HCT116 (cell line): Measurements from ENCODE around the gene COMMD6. TPM values are rescaled to one million over a fixed set of nuclear protein-coding genes. Genes with fewer than 3 reads are reported as not detected.

Source experiments
- ATAC-seq: fragments of 200-7000 bp; cut with Tn5 transposase; 2 replicates; pipeline ENCODE4 v1.9.1; 2020; ENCODE audit warnings: mild to moderate bottlenecking, moderate library complexity
- BruUV-seq: library from RNA; stranded (reverse); fragments of 400-500 nt; replicated peaks from 2 replicates; lab custom pipeline; 2021; lab: Mats Ljungman, UMichigan
- CTCF ChIA-PET: fragments of 300-600 bp; sonication (Branson Sonifier 250); formaldehyde crosslinking; loops from one replicate; lab custom pipeline; 2021; ENCODE audit warnings: antibody characterized with exemption; lab: Charles Lee
- POLR2A ChIA-PET: fragments of 300-600, 350-600 bp; sonication (Branson Sonifier 250); formaldehyde crosslinking; loops from one replicate; lab custom pipeline; 2021; ENCODE audit warnings: antibody characterized with exemption; lab: Charles Lee
- RAD21 ChIA-PET, 2 experiments: fragments of 300-600 bp; sonication (Branson Sonifier 250); formaldehyde crosslinking; loops; one replicate each; lab custom pipeline; 2023; ENCODE audit warnings: low total read pairs in 2 of 2; ENCODE audit not compliant: uncharacterized antibody in 2 of 2, unreplicated experiment in 2 of 2, low non-redundant PET in 1 of 2; lab: Charles Lee
- DNase-seq: peaks from one replicate; pipeline ENCODE4 v3.0.0-alpha.2; 2010; ENCODE audit warnings: low read depth, low spot score
- H2AFZ ChIP-seq: fragments of 200-600 bp; shearing (Covaris generic), sonication (generic); 2 replicates; pipeline ENCODE4 v1.6.1; 2017; ENCODE audit warnings: low read depth, mixed run types, mixed read lengths, antibody characterized with exemption, low read length; ENCODE audit not compliant: poor library complexity, severe bottlenecking
- H3K27ac ChIP-seq: 2 replicates; pipeline ENCODE4 v1.5.1; 2012; ENCODE audit warnings: low read depth, low read length
- H3K27me3 ChIP-seq: fragments of 200-600 bp; sonication (generic); 2 replicates; pipeline ENCODE4 v1.6.1; 2016; ENCODE audit warnings: mixed run types, low read length, mixed read lengths; ENCODE audit not compliant: insufficient read depth
- H3K36me3 ChIP-seq, 2 experiments: fragments of 200-500 bp in 1 of 2; fragments of 200-600 bp in 1 of 2; sonication (Bioruptor generic) in 1 of 2; sonication (generic) in 1 of 2; 2 replicates each; pipeline versions ENCODE4 v1.5.1 to v1.6.1; 2014 to 2016; ENCODE audit warnings: low read length in 2 of 2, inconsistent platforms in 1 of 2, mixed read lengths in 1 of 2, mixed run types in 1 of 2; ENCODE audit not compliant: insufficient read depth in 2 of 2, control insufficient read depth in 1 of 2
- H3K4me1 ChIP-seq, 2 experiments: fragments of 200-600 bp in 1 of 2; sonication (generic) in 1 of 2; 2 replicates each; pipeline versions ENCODE4 v1.5.1 to v1.6.1; 2012 to 2017; ENCODE audit warnings: low read length in 2 of 2, inconsistent platforms in 1 of 2, mild to moderate bottlenecking in 1 of 2, mixed read lengths in 1 of 2, mixed run types in 1 of 2, moderate library complexity in 1 of 2; ENCODE audit not compliant: insufficient read depth in 2 of 2, control insufficient read depth in 1 of 2
- H3K4me2 ChIP-seq: fragments of 200-600 bp; sonication (generic); 2 replicates; pipeline ENCODE4 v1.6.1; 2017; ENCODE audit warnings: mixed run types, low read length, mixed read lengths
- H3K4me3 ChIP-seq, 2 experiments: fragments of 200-600 bp in 1 of 2; sonication (generic) in 1 of 2; replicated peaks in 1 of 2; 2 replicates each; pipeline ENCODE4 v1.5.1; 2011 to 2016; ENCODE audit warnings: low read length in 2 of 2, control low read depth in 1 of 2, low read depth in 1 of 2, mild to moderate bottlenecking in 1 of 2, mixed read lengths in 1 of 2, mixed run types in 1 of 2
- H3K79me2 ChIP-seq: fragments of 200-600 bp; sonication (generic); 2 replicates; pipeline ENCODE4 v1.6.1; 2017; ENCODE audit warnings: mild to moderate bottlenecking, mixed run types, low read length, moderate library complexity, mixed read lengths; ENCODE audit not compliant: insufficient read depth
- H3K9ac ChIP-seq: fragments of 200-600 bp; sonication (generic); 2 replicates; pipeline ENCODE4 v1.6.1; 2016; ENCODE audit warnings: low read length, mixed read lengths
- H3K9me2 ChIP-seq: fragments of 200-600 bp; sonication (generic), shearing (Covaris generic); 2 replicates; pipeline ENCODE4 v1.6.1; 2017; ENCODE audit warnings: mixed run types, mild to moderate bottlenecking, moderate library complexity; ENCODE audit not compliant: insufficient read depth
- H3K9me3 ChIP-seq, 2 experiments: fragments of 200-500 bp in 1 of 2; fragments of 200-600 bp in 1 of 2; sonication (Bioruptor generic) in 1 of 2; sonication (generic) in 1 of 2; 2 replicates each; pipeline ENCODE4 v1.6.1; 2014 to 2017; ENCODE audit warnings: low read length in 2 of 2, mixed read lengths in 2 of 2, inconsistent platforms in 1 of 2, low read depth in 1 of 2, mild to moderate bottlenecking in 1 of 2, mixed run types in 1 of 2, moderate library complexity in 1 of 2; ENCODE audit not compliant: control insufficient read depth in 1 of 2, insufficient read depth in 1 of 2
- H4K20me1 ChIP-seq: fragments of 200-600 bp; sonication (generic), shearing (Covaris generic); 2 replicates; pipeline ENCODE4 v1.6.1; 2017; ENCODE audit warnings: mixed run types, mild to moderate bottlenecking, moderate library complexity; ENCODE audit not compliant: insufficient read depth
- CEBPB ChIP-seq: IDR thresholded peaks from 2 replicates; pipeline ENCODE4 v1.6.1; 2012; ENCODE audit warnings: low read depth
- FOSL1 ChIP-seq: IDR thresholded peaks from 2 replicates; pipeline ENCODE4 v1.6.1; 2012; ENCODE audit warnings: low read depth
- MAX ChIP-seq: IDR thresholded peaks from 2 replicates; pipeline ENCODE4 v1.6.1; 2012
- POLR2AphosphoS5 ChIP-seq: IDR thresholded peaks from 2 replicates; pipeline ENCODE4 v1.6.1; 2011; ENCODE audit warnings: mild to moderate bottlenecking, low read depth, low read length, moderate library complexity
- SIN3A ChIP-seq: IDR thresholded peaks from 2 replicates; pipeline ENCODE4 v1.6.1; 2012; ENCODE audit warnings: low read depth
- SP1 ChIP-seq: IDR thresholded peaks from 2 replicates; pipeline ENCODE4 v1.6.1; 2012; ENCODE audit warnings: low read depth
- SRF ChIP-seq: IDR thresholded peaks from 2 replicates; pipeline ENCODE4 v1.6.1; 2012; ENCODE audit warnings: low read depth
- TCF7L2 ChIP-seq: IDR thresholded peaks from 2 replicates; pipeline ENCODE4 v1.7.0; 2011; ENCODE audit warnings: borderline replicate concordance, inconsistent platforms; ENCODE audit not compliant: insufficient read depth, insufficient read length; ENCODE audit errors: extremely low read depth
- YY1 ChIP-seq: IDR thresholded peaks from 2 replicates; pipeline ENCODE4 v1.6.1; 2011; ENCODE audit warnings: low read length, low read depth, moderate library complexity, mild to moderate bottlenecking; ENCODE audit not compliant: insufficient replicate concordance; ENCODE audit errors: extremely low read depth
- ZFX ChIP-seq: fragments of 450-650 bp; IDR thresholded peaks from 2 replicates; pipeline ENCODE4 v1.6.1; 2017
- ZNF274 ChIP-seq: fragments of 200-500 bp; sonication (Bioruptor generic); IDR thresholded peaks from 2 replicates; pipeline ENCODE4 v1.6.1; 2014; ENCODE audit warnings: mild to moderate bottlenecking, low read depth, low read length, inconsistent platforms
- intact Hi-C: fragments of 100-400 bp; cut with micrococcal nuclease; formaldehyde crosslinking; loops from 2 replicates; pipeline ENCODE4 v1.10.0; 2022
- total RNA-seq: library from RNA; stranded (reverse); gene quantifications from one replicate; pipeline ENCODE4 v1.2.1, GENCODE V29; 2021; ENCODE audit not compliant: unreplicated experiment
- TF ChIP-seq, protein P1 (sequence below): IDR thresholded peaks from 2 replicates; pipeline ENCODE4 v1.6.1; 2011; ENCODE audit warnings: mild to moderate bottlenecking, low read length, moderate library complexity; ENCODE audit not compliant: insufficient replicate concordance; ENCODE audit errors: extremely low read depth
- TF ChIP-seq, protein P2 (sequence below): IDR thresholded peaks from 2 replicates; pipeline ENCODE4 v1.6.1; 2012; ENCODE audit warnings: low read depth
- TF ChIP-seq, protein P3 (sequence below), 3 experiments: fragments of 200-600 bp in 1 of 3; sonication (generic) in 1 of 3; IDR thresholded peaks in 2 of 3; conservative IDR thresholded peaks in 1 of 3; 2 replicates each; pipeline ENCODE4 v1.5.1; 2012 to 2017; ENCODE audit warnings: low read depth in 2 of 3, low read length in 2 of 3, antibody characterized with exemption in 1 of 3, borderline replicate concordance in 1 of 3, control low read depth in 1 of 3, mild to moderate bottlenecking in 1 of 3, mixed read lengths in 1 of 3, mixed run types in 1 of 3, moderate library complexity in 1 of 3; ENCODE audit not compliant: insufficient read depth in 1 of 3

Gene COMMD6
- total RNA-seq, 1 experiment from 2014 or later = 108 TPM

GRCh38 chr13:75541961-75542360 is 4.3 kb upstream of the COMMD6 start:
- no peak for ATAC-seq
- CTCF ChIA-PET = no interaction called here

More at GRCh38 chr13:75541961-75542360, 4.3 kb upstream of the COMMD6 start:
- no peaks in the 10 kb centered on the region for H3K27me3 ChIP-seq
- no peak for DNase-seq
- H3K4me3 ChIP-seq = no peak overlapping the region
- no peaks in the 10 kb centered on the region for H3K36me3 ChIP-seq
- H3K4me2 ChIP-seq = no peak overlapping the region
- TF ChIP-seq, protein P1, sequence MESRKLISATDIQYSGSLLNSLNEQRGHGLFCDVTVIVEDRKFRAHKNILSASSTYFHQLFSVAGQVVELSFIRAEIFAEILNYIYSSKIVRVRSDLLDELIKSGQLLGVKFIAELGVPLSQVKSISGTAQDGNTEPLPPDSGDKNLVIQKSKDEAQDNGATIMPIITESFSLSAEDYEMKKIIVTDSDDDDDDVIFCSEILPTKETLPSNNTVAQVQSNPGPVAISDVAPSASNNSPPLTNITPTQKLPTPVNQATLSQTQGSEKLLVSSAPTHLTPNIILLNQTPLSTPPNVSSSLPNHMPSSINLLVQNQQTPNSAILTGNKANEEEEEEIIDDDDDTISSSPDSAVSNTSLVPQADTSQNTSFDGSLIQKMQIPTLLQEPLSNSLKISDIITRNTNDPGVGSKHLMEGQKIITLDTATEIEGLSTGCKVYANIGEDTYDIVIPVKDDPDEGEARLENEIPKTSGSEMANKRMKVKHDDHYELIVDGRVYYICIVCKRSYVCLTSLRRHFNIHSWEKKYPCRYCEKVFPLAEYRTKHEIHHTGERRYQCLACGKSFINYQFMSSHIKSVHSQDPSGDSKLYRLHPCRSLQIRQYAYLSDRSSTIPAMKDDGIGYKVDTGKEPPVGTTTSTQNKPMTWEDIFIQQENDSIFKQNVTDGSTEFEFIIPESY = no peak
- TF ChIP-seq, protein P2, sequence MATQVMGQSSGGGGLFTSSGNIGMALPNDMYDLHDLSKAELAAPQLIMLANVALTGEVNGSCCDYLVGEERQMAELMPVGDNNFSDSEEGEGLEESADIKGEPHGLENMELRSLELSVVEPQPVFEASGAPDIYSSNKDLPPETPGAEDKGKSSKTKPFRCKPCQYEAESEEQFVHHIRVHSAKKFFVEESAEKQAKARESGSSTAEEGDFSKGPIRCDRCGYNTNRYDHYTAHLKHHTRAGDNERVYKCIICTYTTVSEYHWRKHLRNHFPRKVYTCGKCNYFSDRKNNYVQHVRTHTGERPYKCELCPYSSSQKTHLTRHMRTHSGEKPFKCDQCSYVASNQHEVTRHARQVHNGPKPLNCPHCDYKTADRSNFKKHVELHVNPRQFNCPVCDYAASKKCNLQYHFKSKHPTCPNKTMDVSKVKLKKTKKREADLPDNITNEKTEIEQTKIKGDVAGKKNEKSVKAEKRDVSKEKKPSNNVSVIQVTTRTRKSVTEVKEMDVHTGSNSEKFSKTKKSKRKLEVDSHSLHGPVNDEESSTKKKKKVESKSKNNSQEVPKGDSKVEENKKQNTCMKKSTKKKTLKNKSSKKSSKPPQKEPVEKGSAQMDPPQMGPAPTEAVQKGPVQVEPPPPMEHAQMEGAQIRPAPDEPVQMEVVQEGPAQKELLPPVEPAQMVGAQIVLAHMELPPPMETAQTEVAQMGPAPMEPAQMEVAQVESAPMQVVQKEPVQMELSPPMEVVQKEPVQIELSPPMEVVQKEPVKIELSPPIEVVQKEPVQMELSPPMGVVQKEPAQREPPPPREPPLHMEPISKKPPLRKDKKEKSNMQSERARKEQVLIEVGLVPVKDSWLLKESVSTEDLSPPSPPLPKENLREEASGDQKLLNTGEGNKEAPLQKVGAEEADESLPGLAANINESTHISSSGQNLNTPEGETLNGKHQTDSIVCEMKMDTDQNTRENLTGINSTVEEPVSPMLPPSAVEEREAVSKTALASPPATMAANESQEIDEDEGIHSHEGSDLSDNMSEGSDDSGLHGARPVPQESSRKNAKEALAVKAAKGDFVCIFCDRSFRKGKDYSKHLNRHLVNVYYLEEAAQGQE = no peak
- TF ChIP-seq, protein P3, sequence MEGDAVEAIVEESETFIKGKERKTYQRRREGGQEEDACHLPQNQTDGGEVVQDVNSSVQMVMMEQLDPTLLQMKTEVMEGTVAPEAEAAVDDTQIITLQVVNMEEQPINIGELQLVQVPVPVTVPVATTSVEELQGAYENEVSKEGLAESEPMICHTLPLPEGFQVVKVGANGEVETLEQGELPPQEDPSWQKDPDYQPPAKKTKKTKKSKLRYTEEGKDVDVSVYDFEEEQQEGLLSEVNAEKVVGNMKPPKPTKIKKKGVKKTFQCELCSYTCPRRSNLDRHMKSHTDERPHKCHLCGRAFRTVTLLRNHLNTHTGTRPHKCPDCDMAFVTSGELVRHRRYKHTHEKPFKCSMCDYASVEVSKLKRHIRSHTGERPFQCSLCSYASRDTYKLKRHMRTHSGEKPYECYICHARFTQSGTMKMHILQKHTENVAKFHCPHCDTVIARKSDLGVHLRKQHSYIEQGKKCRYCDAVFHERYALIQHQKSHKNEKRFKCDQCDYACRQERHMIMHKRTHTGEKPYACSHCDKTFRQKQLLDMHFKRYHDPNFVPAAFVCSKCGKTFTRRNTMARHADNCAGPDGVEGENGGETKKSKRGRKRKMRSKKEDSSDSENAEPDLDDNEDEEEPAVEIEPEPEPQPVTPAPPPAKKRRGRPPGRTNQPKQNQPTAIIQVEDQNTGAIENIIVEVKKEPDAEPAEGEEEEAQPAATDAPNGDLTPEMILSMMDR (IDR thresholded peaks at IDR 0.05 in 2 of 3, conservative IDR thresholded peaks at IDR 0.05 in 1 of 3; ENCODE audit: borderline replicate concordance in 1 of 3, insufficient read depth in 1 of 3, low read depth in 2 of 3, low read length in 2 of 3) = no peak
- TF ChIP-seq FOSL1 (no peak), CEBPB (no peak), TCF7L2 (no peak), YY1 (no peak), ZFX (no peak), MAX (no peak), SRF (no peak), POLR2AphosphoS5 (no peak), ZNF274 (no peak), SIN3A (no peak), SP1 (no peak)
- TF ChIP-seq, all 23 proteins: peak for 0
- ChIA-PET RAD21 (no interaction called here), POLR2A (no interaction called here)
- intact Hi-C loops = no loop called here
- Histone ChIP-seq H3K9me3 (no peaks in the 10 kb centered on the region), H2AFZ (no peak overlapping the region), H3K27ac (no peak overlapping the region), H4K20me1 (no peaks in the 10 kb centered on the region), H3K4me1 (peaks cover 4 to 13% of the 10 kb centered on the region in 2 experiments; a peak in 3 of 4 replicates), H3K79me2 (peaks cover 5% of the 10 kb centered on the region), H3K9me2 (no peaks in the 10 kb centered on the region), H3K9ac (no peak overlapping the region)
- no TSS peak for BruUV-seq
